Measurements from ENCODE around the gene IL36A.

IL36A gene, protein sequence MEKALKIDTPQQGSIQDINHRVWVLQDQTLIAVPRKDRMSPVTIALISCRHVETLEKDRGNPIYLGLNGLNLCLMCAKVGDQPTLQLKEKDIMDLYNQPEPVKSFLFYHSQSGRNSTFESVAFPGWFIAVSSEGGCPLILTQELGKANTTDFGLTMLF

DNA sequence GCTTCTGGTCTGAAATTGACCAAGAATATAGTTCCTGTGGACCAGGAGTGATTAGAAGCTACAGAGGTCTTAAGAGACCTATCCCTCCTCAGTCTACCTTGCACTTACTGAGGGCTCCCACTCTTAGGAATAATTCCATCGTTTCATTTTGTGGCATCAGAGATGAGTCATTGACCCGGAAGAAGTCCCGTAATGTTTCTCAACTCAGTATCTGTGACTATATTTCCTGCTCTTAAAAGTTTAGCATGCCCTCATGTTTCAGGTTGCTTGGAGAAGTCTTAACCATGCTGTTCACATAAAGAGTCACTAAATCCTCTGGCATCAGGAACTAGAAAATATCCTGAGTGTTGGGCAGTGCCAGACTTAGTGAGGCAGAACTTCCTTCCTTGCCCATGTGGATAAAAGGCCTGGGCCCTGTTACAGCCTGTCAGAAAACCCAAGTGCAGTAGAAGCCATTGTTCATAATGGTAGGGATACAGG is at the start of gene IL36A:
Gene IL36A, plus strand, starts transcription at position 430 of the 480 bp plus-strand sequence. CDS start 413 bp downstream, outside the sequence.
- no peak within 1 kb of the TSS for H3K27ac ChIP-seq (ENCODE audit: low read length)
- no peaks in the 10 kb centered on the region for H3K4me1 ChIP-seq (ENCODE audit: control insufficient read depth, low read depth, low read length)
- no peak within 1 kb of the TSS for H3K4me3 ChIP-seq (ENCODE audit: low read length)
- H3K27me3 ChIP-seq (ENCODE audit: control insufficient read depth, insufficient read depth, low read length): no peaks in the 10 kb centered on the region
- H3K9me3 ChIP-seq (ENCODE audit: control insufficient read depth, low read depth, low read length): peaks cover 13% of the 10 kb centered on the region
- H3K9ac ChIP-seq (ENCODE audit: low read length): no peak within 1 kb of the TSS
- no peaks in the 10 kb centered on the region for H3K36me3 ChIP-seq (ENCODE audit: control insufficient read depth, low read depth, low read length)

DNA sequence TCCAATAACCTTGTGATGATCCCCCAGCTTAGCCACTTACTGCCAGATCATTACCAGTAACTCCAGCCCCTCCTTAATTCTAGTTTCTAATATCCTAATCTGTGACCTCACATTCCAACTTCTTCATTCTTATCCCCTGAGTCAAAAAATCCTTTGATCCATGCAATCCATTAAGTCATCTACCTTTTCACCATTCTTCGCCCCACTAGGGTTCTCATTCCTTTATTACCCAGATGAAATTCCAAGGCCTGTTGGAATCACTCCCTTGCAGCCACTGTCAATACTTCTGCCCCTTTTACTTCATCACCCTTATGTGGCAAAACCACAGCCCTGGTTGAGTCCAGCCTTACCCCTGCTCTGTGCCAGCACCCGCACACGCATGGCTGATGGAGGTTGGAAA is 47.7 kb upstream of the IL36A start:
- Histone ChIP-seq H3K9ac (ENCODE audit: low read length) (no peak overlapping the region), H3K36me3 (ENCODE audit: control insufficient read depth, low read depth, low read length) (no peaks in the 10 kb centered on the region), H3K27ac (ENCODE audit: low read length) (no peak overlapping the region), H3K4me3 (ENCODE audit: low read length) (no peak overlapping the region), H3K9me3 (ENCODE audit: control insufficient read depth, low read depth, low read length) (no peaks in the 10 kb centered on the region), H3K27me3 (ENCODE audit: control insufficient read depth, insufficient read depth, low read length) (no peaks in the 10 kb centered on the region), H3K4me1 (ENCODE audit: control insufficient read depth, low read depth, low read length) (no peaks in the 10 kb centered on the region)

DNA sequence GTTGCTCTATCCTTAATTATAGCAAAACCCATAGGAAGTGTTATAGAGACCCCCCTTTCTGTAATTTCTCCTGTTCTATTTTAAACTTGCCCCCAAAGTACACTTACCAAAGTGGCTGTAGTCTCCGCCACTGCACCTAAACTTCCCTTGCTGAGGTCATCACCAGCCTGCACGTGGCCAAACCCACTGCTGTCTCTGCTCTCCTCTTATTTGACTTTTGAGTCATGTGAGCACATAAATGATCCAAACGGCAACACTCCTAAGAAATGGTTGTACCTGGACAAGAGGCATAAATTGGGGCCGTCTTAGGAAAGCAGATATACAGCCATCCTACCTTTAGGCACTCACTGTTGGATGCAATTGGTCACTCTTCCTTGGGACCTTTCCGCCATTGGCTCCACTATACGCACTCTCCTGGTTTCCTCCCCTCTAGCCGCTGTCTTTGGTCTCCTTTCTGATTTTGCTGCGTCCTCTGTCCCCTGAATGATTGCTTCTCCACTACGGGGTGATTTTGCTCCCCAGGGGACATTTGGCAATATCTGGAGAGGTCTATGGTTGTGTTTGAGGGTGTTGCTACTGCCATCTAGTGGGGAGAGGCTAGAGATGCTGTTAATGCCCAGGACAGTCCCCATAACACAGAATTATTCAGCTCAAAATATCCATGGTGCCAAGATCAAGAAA is 46.7 kb upstream of the IL36A start:
- no peak overlapping the region for H3K27ac ChIP-seq (ENCODE audit: low read length)

DNA sequence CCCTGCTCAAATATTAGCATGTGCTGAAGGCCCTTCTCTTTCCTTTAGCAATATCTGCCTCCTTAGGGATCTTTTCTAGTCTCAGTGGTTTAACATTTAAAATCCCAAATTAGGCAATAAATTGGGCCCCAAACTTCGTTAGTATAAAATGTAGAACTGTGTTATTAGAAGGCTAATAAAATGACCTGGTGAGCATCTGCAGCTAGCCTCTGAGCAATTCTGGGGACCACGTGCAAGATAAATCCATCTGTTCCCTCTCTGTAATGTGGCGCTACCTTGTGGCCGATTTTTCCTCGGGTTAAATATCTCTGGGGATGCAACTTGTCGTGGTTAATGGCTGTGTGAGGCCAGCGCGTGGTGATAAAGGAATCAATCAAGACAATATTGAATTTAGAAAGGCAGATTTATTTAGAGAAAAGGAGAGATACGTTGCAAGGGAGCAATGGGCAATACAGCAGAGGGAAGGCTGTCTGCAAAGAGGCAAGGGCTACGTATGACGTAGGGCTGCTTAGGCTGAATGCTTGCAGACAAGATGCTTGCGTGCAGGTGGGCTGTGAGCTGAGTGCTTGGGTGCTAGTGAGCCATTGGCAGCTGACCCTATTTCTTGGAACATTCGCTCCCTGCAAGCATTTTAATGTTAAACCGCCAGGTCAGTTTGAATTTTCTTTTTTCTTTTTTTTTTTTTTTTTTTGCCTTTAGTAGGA is 46.0 kb upstream of the IL36A start:
- no peaks in the 10 kb centered on the region for H3K27me3 ChIP-seq (ENCODE audit: control insufficient read depth, insufficient read depth, low read length)
- no peaks in the 10 kb centered on the region for H3K36me3 ChIP-seq (ENCODE audit: control insufficient read depth, low read depth, low read length)
- no peak overlapping the region for H3K9ac ChIP-seq (ENCODE audit: low read length)
- no peak overlapping the region for H3K27ac ChIP-seq (ENCODE audit: low read length)
- no peaks in the 10 kb centered on the region for H3K4me1 ChIP-seq (ENCODE audit: control insufficient read depth, low read depth, low read length)
- no peak overlapping the region for H3K4me3 ChIP-seq (ENCODE audit: low read length)
- H3K9me3 ChIP-seq (ENCODE audit: control insufficient read depth, low read depth, low read length): no peaks in the 10 kb centered on the region

More for the DNA sequence above, 46.7 kb upstream of the IL36A start:
- Histone ChIP-seq H3K4me3 (ENCODE audit: low read length) (no peak overlapping the region), H3K9ac (ENCODE audit: low read length) (no peak overlapping the region), H3K4me1 (ENCODE audit: control insufficient read depth, low read depth, low read length) (no peaks in the 10 kb centered on the region), H3K27me3 (ENCODE audit: control insufficient read depth, insufficient read depth, low read length) (no peaks in the 10 kb centered on the region), H3K9me3 (ENCODE audit: control insufficient read depth, low read depth, low read length) (no peaks in the 10 kb centered on the region), H3K36me3 (ENCODE audit: control insufficient read depth, low read depth, low read length) (no peaks in the 10 kb centered on the region)

DNA sequence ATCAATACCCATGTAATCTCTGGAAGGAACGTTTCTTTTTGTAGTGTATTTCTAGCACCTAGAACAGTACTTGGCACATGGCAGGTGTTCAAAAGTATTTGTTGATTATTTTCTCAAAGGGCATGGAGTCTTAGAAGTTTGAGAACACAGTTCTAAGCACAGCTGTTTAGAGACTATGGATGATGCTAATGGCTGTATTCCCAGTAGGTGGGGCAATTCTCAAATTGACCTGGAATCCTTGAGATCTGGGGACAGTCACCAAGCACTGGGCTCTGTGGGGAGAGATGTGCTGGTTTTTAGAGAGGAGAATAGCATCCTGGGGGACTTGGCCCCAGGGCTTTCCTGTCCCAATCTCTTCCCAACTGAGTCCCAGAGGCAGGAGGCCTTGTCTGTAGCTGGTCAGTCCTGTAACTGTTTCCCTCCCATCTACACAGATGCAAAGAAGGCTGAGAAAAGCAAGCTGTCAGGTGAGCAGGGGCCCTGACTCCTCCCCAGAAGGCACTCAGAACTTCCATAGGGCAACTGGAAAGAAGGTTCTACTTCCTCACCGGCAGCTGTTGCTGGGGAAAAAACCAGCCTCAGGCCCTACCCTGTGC is 44.9 kb upstream of the IL36A start:
- H3K27me3 ChIP-seq (ENCODE audit: control insufficient read depth, insufficient read depth, low read length): no peaks in the 10 kb centered on the region
- H3K4me1 ChIP-seq (ENCODE audit: control insufficient read depth, low read depth, low read length): no peaks in the 10 kb centered on the region
- H3K27ac ChIP-seq (ENCODE audit: low read length): no peak overlapping the region
- H3K9me3 ChIP-seq (ENCODE audit: control insufficient read depth, low read depth, low read length): no peaks in the 10 kb centered on the region
- H3K36me3 ChIP-seq (ENCODE audit: control insufficient read depth, low read depth, low read length): no peaks in the 10 kb centered on the region
- H3K9ac ChIP-seq (ENCODE audit: low read length): no peak overlapping the region
- H3K4me3 ChIP-seq (ENCODE audit: low read length): no peak overlapping the region

DNA sequence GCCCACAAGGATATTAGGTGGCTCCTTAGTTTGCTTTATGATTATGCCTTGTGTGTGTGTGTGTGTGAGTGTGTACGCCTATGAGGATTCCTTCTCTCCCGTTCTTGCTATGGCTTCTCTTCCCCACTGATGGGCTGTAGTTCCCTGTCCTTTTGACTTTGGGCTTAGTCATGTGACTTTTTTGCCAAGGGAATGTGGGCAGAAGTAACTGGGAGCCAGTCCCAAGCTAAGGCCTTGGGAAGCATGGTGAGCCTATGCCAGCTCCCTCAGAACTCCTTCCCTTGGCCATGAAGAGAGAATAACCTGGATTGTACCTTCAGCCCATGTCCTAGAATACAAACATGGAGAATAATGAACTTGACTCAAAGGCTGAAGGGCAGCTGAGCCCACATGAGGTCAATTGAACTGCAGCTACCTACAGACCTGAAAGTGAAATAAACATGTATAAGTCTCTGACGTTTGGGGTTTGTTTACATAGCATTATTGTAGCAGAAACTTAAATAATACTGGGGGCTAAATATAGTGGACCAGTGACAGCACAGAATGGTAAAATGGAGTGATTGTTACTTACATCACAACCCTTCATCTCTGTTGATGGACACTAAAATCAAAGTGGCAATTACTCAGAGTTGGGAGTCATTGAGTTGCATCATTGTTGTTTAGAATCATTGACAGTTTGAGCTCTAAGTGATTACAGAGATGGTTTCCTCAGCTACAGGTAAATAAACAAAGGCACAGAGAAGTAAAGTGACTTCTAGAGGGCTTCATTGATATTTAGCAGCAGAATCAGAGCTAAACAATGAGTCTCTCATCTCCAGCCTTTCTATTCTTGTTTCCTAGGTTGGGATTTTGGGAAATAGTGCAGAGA is 42.7 kb upstream of the IL36A start:
- Histone ChIP-seq H3K27ac (ENCODE audit: low read length) (no peak overlapping the region), H3K9ac (ENCODE audit: low read length) (no peak overlapping the region), H3K36me3 (ENCODE audit: control insufficient read depth, low read depth, low read length) (no peaks in the 10 kb centered on the region), H3K4me3 (ENCODE audit: low read length) (no peak overlapping the region), H3K4me1 (ENCODE audit: control insufficient read depth, low read depth, low read length) (no peaks in the 10 kb centered on the region), H3K27me3 (ENCODE audit: control insufficient read depth, insufficient read depth, low read length) (no peaks in the 10 kb centered on the region), H3K9me3 (ENCODE audit: control insufficient read depth, low read depth, low read length) (no peaks in the 10 kb centered on the region)

DNA sequence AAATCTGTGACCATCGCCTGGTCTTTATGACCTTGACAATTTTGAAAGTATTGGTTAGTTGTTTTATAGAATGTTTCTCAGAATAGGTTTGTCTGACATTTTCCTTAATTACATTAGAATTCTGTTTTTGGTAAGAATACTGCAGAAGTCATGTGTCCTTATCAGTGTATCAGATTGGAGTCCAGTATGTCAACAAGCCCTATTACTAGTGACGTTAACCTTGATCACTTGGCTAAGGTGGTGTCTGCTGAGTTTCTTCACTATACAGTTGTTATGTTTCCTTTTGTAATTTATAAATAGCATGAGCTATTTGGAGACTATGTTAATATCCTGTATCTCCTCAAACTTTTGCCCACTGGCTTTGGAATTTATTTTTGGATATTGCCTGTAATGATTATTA is 38.2 kb upstream of the IL36A start:
- no peaks in the 10 kb centered on the region for H3K9me3 ChIP-seq (ENCODE audit: control insufficient read depth, low read depth, low read length)
- H3K27ac ChIP-seq (ENCODE audit: low read length): no peak overlapping the region
- no peaks in the 10 kb centered on the region for H3K4me1 ChIP-seq (ENCODE audit: control insufficient read depth, low read depth, low read length)
- H3K36me3 ChIP-seq (ENCODE audit: control insufficient read depth, low read depth, low read length): no peaks in the 10 kb centered on the region
- no peak overlapping the region for H3K4me3 ChIP-seq (ENCODE audit: low read length)
- no peak overlapping the region for H3K9ac ChIP-seq (ENCODE audit: low read length)
- no peaks in the 10 kb centered on the region for H3K27me3 ChIP-seq (ENCODE audit: control insufficient read depth, insufficient read depth, low read length)

DNA sequence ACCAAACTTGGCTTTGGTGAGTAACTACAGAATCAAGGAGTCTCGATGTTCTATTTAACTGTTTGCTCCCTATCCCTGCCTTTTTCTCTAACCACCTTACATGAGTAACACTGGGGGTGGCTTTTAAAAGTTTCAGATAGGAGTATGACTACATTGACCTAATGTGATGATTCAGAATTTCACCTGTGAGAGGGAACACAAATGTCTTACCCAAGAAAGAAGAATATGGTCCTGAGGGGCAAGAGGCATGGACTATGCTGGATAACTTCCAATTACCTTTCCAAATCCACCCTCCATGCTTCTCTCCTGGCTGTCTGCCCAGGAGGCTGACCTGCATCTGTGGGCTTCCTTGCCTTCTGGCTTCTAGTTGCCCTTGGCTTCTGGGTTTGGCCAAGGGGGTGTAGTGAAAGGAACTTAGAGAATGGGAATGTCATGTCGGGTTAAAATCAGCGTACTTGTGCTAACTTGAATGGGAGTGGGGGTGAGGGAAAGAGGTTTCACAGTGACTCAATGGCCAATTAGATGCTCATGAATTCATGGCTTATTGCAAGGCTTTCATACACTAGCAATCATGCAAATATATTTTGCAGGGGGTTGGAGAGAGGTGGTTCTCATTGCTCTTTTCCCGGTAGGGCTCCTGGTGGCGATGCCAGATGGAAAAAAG is 32.7 kb upstream of the IL36A start:
- no peaks in the 10 kb centered on the region for H3K9me3 ChIP-seq (ENCODE audit: control insufficient read depth, low read depth, low read length)
- H3K4me1 ChIP-seq (ENCODE audit: control insufficient read depth, low read depth, low read length): no peaks in the 10 kb centered on the region
- H3K27ac ChIP-seq (ENCODE audit: low read length): no peak overlapping the region
- no peak overlapping the region for H3K9ac ChIP-seq (ENCODE audit: low read length)
- no peaks in the 10 kb centered on the region for H3K27me3 ChIP-seq (ENCODE audit: control insufficient read depth, insufficient read depth, low read length)
- no peak overlapping the region for H3K4me3 ChIP-seq (ENCODE audit: low read length)
- H3K36me3 ChIP-seq (ENCODE audit: control insufficient read depth, low read depth, low read length): no peaks in the 10 kb centered on the region

DNA sequence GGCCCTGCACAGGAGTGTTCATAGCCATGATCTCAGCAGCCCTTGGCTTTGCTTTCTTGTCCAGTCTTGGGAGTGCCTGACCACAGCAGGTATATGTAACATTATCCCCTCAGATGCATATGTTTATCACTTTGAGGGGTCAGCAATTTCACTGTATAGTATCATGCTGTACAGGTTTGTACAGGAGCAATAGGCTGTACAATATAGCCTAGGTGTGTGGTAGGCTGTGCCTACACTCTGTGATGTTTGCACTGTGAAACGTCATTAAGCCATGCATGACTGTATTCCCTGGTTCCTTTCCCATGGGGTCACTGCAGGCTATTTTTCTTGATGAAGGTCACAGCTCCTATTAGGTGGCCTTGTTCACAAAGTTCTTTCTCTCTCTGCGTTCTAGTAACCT is 32.1 kb upstream of the IL36A start:
- H3K9ac ChIP-seq (ENCODE audit: low read length): no peak overlapping the region
- H3K4me3 ChIP-seq (ENCODE audit: low read length): no peak overlapping the region
- H3K27me3 ChIP-seq (ENCODE audit: control insufficient read depth, insufficient read depth, low read length): no peaks in the 10 kb centered on the region
- H3K4me1 ChIP-seq (ENCODE audit: control insufficient read depth, low read depth, low read length): no peaks in the 10 kb centered on the region
- H3K36me3 ChIP-seq (ENCODE audit: control insufficient read depth, low read depth, low read length): no peaks in the 10 kb centered on the region
- no peaks in the 10 kb centered on the region for H3K9me3 ChIP-seq (ENCODE audit: control insufficient read depth, low read depth, low read length)
- no peak overlapping the region for H3K27ac ChIP-seq (ENCODE audit: low read length)

DNA sequence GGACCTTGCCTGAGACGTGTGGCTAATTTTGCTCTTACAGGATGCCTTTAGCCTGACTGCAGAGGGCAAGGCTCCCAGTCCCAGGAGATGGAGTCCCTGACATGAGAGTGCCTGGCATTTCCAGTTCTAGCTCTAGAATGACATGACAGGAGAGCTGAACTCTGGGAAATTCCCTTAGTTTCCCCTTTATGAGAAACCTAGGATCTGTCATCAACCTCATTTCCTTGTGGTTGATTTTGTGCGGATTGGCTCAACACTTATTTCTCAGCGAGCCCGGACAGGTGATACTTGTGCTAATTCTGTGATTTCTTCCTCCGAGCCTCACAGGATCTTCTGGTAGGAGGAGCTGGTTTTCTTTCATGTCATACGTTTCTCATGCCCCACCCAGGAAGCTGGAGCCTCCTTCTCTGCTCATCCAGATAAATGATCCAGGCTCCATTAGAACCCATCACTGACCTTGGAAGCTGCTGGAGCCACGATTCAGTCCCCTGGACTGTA is 27.7 kb upstream of the IL36A start, which contains the start of gene IL36G:
Gene IL36G, plus strand, starts transcription at position 448 of the 498 bp plus-strand sequence. CDS start 633 bp downstream, outside the sequence.
- no peaks in the 10 kb centered on the region for H3K27me3 ChIP-seq (ENCODE audit: control insufficient read depth, insufficient read depth, low read length)
- no peaks in the 10 kb centered on the region for H3K4me1 ChIP-seq (ENCODE audit: control insufficient read depth, low read depth, low read length)
- H3K4me3 ChIP-seq (ENCODE audit: low read length): no peak within 1 kb of the TSS
- H3K9me3 ChIP-seq (ENCODE audit: control insufficient read depth, low read depth, low read length): no peaks in the 10 kb centered on the region
- H3K27ac ChIP-seq (ENCODE audit: low read length): no peak within 1 kb of the TSS
- no peaks in the 10 kb centered on the region for H3K36me3 ChIP-seq (ENCODE audit: control insufficient read depth, low read depth, low read length)
- no peak within 1 kb of the TSS for H3K9ac ChIP-seq (ENCODE audit: low read length)

All from iPS-18a (cell line).